Stimulated activated memory B cell treated with anti-CD40 and anti-IgM and Interleukin-4, amounts not matched to agents 10 μg/mL and 1 μg/mL and 100 μg/mL, for 72 hours (primary cell): ENCODE data around the gene CNTN5.

Experiments
- ATAC-seq: fragments of 150-1000 bp; cut with Tn5 transposase; 2 replicates; pipeline ENCODE4 v1.10.0; 2021
- H3K27ac Mint-ChIP-seq: one replicate; pipeline ENCODE4 v1.8.0; 2022; ENCODE audit warnings: mild to moderate bottlenecking, mixed read lengths
- H3K27me3 Mint-ChIP-seq: one replicate; pipeline ENCODE4 v1.8.0; 2022; ENCODE audit warnings: mixed read lengths
- H3K36me3 Mint-ChIP-seq: one replicate; pipeline ENCODE4 v1.8.0; 2022; ENCODE audit warnings: mixed read lengths
- H3K4me1 Mint-ChIP-seq: one replicate; pipeline ENCODE4 v1.8.0; 2022; ENCODE audit warnings: mixed read lengths
- H3K4me3 Mint-ChIP-seq: one replicate; pipeline ENCODE4 v1.8.0; 2022; ENCODE audit warnings: mild to moderate bottlenecking, moderate library complexity, mixed read lengths
- H3K9me3 Mint-ChIP-seq: one replicate; pipeline ENCODE4 v1.8.0; 2022; ENCODE audit warnings: mixed read lengths

The CNTN5 gene

DNA sequence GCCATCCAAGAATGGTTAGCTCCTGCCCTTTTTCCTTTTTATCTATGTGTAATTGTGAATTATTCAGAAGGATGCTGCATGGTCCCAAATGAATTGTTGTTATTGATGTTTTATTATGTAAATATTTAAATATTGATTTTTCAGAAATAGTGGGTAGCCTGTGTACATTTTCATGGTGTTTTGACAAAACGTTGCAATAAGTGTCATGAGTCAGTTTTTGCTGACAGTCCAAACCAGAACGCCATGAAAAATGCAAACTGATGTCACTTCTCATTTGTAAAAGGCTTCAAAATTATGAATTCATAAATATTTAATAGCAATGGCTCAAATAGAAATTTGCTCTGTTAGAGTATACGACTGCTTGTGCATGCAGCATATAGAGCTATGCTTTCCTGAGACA is 422.5 kb downstream of the CNTN5 start:
- H3K9me3 Mint-ChIP-seq = no peaks in the 10 kb centered on the region
- no peaks in the 10 kb centered on the region for H3K27me3 Mint-ChIP-seq
- no peak for ATAC-seq
- no peaks in the 10 kb centered on the region for H3K36me3 Mint-ChIP-seq
- H3K4me1 Mint-ChIP-seq = no peaks in the 10 kb centered on the region
- no peak overlapping the region for H3K4me3 Mint-ChIP-seq
- H3K27ac Mint-ChIP-seq = no peak overlapping the region

DNA sequence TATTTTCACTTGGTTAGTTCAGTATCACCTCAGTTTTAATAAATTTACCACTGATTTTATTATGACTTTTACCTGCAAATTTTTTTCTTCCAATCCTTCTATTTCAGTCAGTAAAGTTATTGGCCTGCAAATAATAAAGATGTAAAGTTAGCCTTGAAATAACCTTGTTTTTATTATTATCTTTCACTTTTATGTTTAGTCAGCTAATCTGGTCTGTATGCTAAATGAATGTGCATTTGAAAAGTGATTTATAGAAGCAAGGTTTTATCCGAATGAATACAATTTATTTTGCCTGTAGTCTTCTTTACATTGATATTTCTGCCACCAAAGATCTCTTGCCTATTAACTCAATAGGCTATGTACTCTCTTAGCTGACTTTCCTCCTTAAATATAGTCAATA is 425.7 kb downstream of the CNTN5 start:
- H3K9me3 Mint-ChIP-seq = no peaks in the 10 kb centered on the region
- no peaks in the 10 kb centered on the region for H3K27me3 Mint-ChIP-seq
- no peak overlapping the region for H3K4me3 Mint-ChIP-seq
- no peak overlapping the region for H3K27ac Mint-ChIP-seq
- H3K36me3 Mint-ChIP-seq = no peaks in the 10 kb centered on the region
- no peak for ATAC-seq
- no peaks in the 10 kb centered on the region for H3K4me1 Mint-ChIP-seq

DNA sequence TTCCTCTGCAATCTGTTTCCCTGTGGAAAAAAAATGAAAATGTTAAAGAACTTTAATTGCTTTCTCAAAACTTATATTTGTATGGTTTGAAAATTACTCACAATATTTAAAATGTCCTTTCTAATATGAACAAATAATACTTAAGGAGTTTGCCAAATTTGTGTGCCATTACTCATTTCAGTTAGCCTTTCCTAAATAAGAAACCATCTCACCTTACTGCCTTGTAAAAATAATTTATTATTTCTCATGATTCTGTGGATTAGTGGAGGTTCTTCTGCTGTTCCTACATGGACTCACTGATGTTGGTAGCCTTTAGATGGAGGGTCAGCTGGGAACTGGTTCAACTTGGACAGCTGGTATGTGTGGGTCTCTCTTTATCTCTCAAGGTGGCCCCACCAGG is 428.6 kb downstream of the CNTN5 start:
- ATAC-seq = no peak
- H3K27ac Mint-ChIP-seq = no peak overlapping the region
- no peak overlapping the region for H3K4me3 Mint-ChIP-seq

DNA sequence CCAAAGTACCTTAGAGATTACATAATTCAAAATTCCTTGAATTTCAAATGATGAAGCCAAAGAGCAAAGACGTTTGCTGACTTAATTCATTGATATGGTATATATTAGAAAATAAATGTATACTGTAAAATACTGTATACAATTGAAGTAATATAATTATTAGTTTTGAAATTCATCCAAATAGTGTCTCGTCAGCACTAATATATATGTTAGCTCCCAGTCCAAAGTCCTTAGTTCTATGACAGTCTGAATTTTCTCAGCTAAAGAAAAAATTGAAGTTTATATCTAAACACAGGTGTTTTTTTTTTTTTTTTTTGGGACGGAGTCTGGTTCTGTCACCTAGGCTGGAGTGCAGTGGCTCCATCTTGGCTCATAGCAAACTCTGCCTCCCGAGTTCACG is 431.3 kb downstream of the CNTN5 start:
- no peak overlapping the region for H3K27ac Mint-ChIP-seq
- H3K4me1 Mint-ChIP-seq = no peaks in the 10 kb centered on the region
- ATAC-seq = no peak
- no peak overlapping the region for H3K4me3 Mint-ChIP-seq
- no peaks in the 10 kb centered on the region for H3K27me3 Mint-ChIP-seq
- peaks cover 2% of the 10 kb centered on the region for H3K9me3 Mint-ChIP-seq
- H3K36me3 Mint-ChIP-seq = no peaks in the 10 kb centered on the region

More for the DNA sequence above, 428.6 kb downstream of the CNTN5 start:
- peaks cover under 1% of the 10 kb centered on the region for H3K9me3 Mint-ChIP-seq
- H3K4me1 Mint-ChIP-seq = no peaks in the 10 kb centered on the region
- no peaks in the 10 kb centered on the region for H3K27me3 Mint-ChIP-seq
- H3K36me3 Mint-ChIP-seq = no peaks in the 10 kb centered on the region

DNA sequence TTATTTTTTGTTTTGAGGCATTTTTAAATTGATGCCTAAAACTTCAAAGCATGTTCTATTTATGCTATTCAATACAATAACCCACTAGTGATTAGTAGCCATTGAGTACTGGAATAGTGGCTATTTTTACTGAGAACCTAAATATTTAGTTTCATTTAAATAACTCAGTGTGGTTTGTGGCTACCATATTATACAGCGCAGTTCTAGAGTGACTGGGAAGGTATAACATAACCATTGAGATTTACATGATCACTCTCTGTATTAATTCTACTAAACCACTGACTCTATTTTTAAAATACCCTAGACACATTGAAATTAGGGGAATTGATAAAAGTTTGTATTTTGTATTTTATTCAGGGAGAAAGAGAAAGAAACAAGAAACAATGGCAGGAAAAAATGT is 441.2 kb downstream of the CNTN5 start:
- Mint-ChIP-seq H3K27me3 (no peaks in the 10 kb centered on the region), H3K4me1 (no peaks in the 10 kb centered on the region), H3K4me3 (no peak overlapping the region), H3K36me3 (no peaks in the 10 kb centered on the region), H3K9me3 (peaks cover 3% of the 10 kb centered on the region), H3K27ac (no peak overlapping the region)
- no peak for ATAC-seq

DNA sequence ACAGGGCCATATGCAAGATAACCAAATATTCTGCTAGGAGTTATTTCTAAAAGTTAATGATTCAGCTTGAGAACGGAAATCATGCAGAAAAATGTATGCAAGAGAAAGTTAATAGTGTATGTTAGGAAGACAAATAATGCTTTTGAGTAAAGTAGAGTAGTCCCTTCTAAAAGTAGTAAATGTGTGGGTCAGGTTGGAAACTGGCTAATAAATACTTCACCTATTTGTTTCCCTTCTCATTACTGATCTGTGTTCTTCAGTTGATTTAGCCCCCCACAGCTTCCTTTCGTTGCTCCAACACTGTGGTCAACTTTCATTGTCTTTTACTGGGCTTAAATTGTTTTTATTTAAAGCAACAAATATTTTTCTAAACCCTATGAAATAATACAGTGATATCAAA is 444.2 kb downstream of the CNTN5 start:
- no peaks in the 10 kb centered on the region for H3K9me3 Mint-ChIP-seq
- no peak overlapping the region for H3K27ac Mint-ChIP-seq
- no peaks in the 10 kb centered on the region for H3K4me1 Mint-ChIP-seq
- no peaks in the 10 kb centered on the region for H3K36me3 Mint-ChIP-seq
- H3K4me3 Mint-ChIP-seq = no peak overlapping the region
- no peaks in the 10 kb centered on the region for H3K27me3 Mint-ChIP-seq
- ATAC-seq = no peak

DNA sequence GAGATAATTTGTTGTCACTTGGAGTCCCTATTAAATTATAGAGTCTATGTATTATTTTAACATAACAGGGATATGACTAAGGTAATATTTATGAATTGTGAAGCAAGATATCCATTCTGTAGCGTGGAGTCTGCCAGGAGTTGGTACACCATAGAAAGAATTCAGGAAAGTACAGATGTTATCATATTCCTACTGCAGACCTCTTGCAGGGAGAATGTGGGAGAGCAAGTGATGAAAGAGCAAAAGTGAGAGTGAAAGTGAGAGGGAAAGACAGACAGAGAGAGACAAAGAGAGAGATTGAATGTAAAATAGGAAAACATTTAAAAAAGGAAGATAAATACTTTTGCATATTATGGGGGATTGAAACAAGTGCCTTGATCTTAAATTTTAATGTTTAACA is 468.8 kb downstream of the CNTN5 start:
- Mint-ChIP-seq H3K4me3 (no peak overlapping the region), H3K27ac (no peak overlapping the region), H3K27me3 (no peaks in the 10 kb centered on the region), H3K36me3 (no peaks in the 10 kb centered on the region), H3K9me3 (peaks cover 6% of the 10 kb centered on the region), H3K4me1 (no peaks in the 10 kb centered on the region)
- no peak for ATAC-seq

DNA sequence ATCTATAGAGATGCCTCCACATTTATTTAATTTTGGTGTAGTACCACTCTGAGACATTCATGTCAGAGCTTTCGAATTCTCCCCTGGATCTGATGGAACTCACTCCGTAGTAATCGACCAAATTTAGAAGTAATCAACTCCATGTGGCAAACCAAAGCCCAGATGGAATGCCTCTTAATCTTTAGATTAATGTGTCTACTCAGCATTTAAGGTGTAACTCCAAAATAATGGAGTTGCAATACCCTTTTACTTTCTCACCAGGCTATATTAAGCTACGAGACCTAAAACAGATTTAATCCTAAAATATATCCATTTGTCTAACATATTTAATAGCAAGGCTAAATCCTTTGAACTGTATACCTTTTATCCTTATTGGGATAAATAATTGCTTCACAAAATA is 473.3 kb downstream of the CNTN5 start:
- no peak for ATAC-seq
- Mint-ChIP-seq H3K36me3 (no peaks in the 10 kb centered on the region), H3K4me1 (no peaks in the 10 kb centered on the region)

DNA sequence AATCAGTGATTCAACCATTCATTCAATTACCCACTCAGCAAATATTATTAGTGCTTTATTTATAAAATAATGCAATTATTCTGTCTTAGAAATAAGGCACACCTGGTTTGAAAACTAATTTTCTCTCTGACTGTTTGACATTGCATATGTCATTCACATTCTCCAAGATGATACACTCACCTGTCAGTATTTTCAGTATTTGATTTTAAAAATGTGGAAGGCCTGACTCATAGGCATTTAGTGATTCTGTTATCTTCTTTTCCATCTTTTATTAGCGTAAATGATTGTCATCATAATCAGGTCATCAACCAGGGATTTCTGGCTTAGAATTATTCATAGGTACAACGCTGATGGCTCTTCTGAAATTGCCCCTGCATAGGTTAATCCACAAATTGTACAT is 480.9 kb downstream of the CNTN5 start:
- H3K4me1 Mint-ChIP-seq = no peaks in the 10 kb centered on the region
- no peak overlapping the region for H3K27ac Mint-ChIP-seq
- no peak overlapping the region for H3K4me3 Mint-ChIP-seq
- no peaks in the 10 kb centered on the region for H3K27me3 Mint-ChIP-seq
- no peak for ATAC-seq
- H3K9me3 Mint-ChIP-seq = peaks cover 3% of the 10 kb centered on the region
- H3K36me3 Mint-ChIP-seq = no peaks in the 10 kb centered on the region

More for the DNA sequence above, 473.3 kb downstream of the CNTN5 start:
- no peak overlapping the region for H3K27ac Mint-ChIP-seq
- peaks cover 10% of the 10 kb centered on the region for H3K9me3 Mint-ChIP-seq
- no peaks in the 10 kb centered on the region for H3K27me3 Mint-ChIP-seq
- H3K4me3 Mint-ChIP-seq = no peak overlapping the region

DNA sequence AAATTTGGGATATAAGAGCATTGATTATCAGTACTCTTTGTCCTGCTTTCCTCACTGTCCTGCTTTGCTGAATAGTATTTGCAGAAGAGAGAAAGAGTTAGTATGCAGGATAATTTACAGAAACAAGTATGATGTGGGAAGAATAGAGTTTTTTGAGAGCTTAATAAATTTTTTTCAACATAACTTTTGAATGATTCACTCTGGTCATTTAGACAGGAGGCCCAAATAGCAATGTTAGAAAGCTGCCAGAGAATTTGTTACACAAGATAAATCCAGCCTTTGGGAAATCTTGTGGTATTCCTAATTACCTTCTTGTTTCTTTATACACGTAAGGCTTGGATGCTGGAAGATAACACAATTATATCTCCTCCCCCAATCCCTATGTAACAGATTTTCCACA is 484.6 kb downstream of the CNTN5 start:
- Mint-ChIP-seq H3K36me3 (no peaks in the 10 kb centered on the region), H3K4me3 (no peak overlapping the region), H3K9me3 (peaks cover 3% of the 10 kb centered on the region), H3K27me3 (no peaks in the 10 kb centered on the region), H3K4me1 (no peaks in the 10 kb centered on the region), H3K27ac (no peak overlapping the region)
- no peak for ATAC-seq

DNA sequence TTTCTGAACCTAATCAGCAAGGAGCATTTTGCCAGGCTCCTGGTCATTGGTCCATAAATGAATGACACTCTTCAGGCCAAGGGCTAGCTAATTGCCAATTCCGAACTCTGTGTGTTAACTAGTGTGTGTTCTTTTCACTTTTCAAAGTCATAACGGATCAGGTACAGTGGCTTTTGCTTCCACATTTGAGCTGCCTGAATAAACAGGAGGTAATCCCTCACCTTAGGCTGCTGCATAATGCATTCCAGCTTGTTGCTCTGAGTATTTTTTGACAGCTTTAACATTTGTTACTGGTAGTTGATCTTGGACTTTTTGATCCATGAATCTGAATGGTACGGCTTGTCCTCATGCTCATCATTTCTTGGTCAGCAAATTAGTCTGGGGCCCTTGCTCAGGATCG is 485.1 kb downstream of the CNTN5 start:
- Mint-ChIP-seq H3K4me3 (no peak overlapping the region), H3K9me3 (peaks cover 2% of the 10 kb centered on the region), H3K27me3 (no peaks in the 10 kb centered on the region), H3K4me1 (no peaks in the 10 kb centered on the region), H3K36me3 (no peaks in the 10 kb centered on the region), H3K27ac (no peak overlapping the region)
- ATAC-seq = no peak

DNA sequence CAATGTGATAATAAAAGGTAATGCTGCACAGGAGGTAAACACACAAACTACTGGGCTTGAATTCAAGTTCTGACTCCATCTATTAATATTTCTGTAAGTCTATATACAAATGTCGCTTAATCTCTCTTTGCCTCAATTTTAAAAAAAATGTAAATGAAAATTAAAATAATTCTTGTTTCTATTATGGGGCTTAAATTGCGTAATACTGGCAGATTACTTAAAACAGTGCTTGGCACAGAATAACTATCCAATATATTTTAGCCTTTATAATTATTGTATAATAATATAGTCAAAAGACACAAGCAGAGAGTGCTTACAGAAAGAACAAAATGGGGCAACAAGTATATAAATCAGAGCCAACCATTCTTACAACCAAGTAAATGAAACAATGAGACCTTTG is 489.1 kb downstream of the CNTN5 start:
- H3K9me3 Mint-ChIP-seq = peaks cover 3% of the 10 kb centered on the region
- H3K36me3 Mint-ChIP-seq = no peaks in the 10 kb centered on the region
- ATAC-seq = no peak
- H3K27me3 Mint-ChIP-seq = no peaks in the 10 kb centered on the region
- H3K4me3 Mint-ChIP-seq = no peak overlapping the region
- H3K27ac Mint-ChIP-seq = no peak overlapping the region
- H3K4me1 Mint-ChIP-seq = no peaks in the 10 kb centered on the region

DNA sequence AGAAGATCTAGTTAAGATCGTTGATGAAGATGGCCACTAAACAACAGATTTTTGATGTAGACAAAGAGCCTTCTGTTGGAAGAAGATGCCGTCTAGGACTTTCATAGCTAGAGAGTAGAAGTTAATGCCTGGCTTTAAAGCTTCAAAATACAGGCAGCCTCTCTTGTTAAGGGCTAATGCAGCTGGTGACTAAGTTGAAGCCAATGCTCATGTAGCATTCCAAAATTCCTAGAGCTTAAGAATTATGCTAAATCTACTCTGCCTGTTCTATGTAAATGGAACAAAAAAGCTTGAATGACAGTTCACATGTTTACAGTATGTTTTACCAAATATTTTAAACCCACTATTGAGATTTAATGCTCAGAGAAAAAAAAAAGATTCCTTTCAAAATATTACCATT is 492.6 kb downstream of the CNTN5 start:
- Mint-ChIP-seq H3K36me3 (no peaks in the 10 kb centered on the region), H3K4me3 (no peak overlapping the region), H3K27ac (no peak overlapping the region), H3K27me3 (no peaks in the 10 kb centered on the region), H3K4me1 (no peaks in the 10 kb centered on the region), H3K9me3 (peaks cover 5% of the 10 kb centered on the region)
- no peak for ATAC-seq

DNA sequence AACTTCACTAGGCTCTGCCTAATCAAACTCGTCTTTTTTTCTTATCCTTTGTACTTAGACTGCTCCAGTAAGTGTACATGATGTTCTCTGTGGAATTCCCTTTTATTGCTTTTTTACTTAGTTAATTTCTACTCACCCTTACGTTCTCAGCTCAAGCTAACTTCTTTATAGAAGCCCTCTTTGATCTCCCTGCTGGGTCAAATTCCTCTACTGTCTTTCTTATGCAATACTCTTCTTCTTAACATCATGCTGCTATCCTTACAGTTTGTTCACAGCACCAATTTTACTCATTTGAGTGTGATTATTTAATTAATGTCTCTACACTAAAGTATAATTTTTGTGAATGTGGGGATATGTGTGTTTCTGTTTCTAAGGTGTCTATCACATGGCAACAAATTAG is 498.3 kb downstream of the CNTN5 start:
- no peak overlapping the region for H3K4me3 Mint-ChIP-seq
- ATAC-seq = no peak
- H3K27ac Mint-ChIP-seq = no peak overlapping the region
- no peaks in the 10 kb centered on the region for H3K4me1 Mint-ChIP-seq
- peaks cover 3% of the 10 kb centered on the region for H3K9me3 Mint-ChIP-seq
- H3K36me3 Mint-ChIP-seq = no peaks in the 10 kb centered on the region
- H3K27me3 Mint-ChIP-seq = no peaks in the 10 kb centered on the region

DNA sequence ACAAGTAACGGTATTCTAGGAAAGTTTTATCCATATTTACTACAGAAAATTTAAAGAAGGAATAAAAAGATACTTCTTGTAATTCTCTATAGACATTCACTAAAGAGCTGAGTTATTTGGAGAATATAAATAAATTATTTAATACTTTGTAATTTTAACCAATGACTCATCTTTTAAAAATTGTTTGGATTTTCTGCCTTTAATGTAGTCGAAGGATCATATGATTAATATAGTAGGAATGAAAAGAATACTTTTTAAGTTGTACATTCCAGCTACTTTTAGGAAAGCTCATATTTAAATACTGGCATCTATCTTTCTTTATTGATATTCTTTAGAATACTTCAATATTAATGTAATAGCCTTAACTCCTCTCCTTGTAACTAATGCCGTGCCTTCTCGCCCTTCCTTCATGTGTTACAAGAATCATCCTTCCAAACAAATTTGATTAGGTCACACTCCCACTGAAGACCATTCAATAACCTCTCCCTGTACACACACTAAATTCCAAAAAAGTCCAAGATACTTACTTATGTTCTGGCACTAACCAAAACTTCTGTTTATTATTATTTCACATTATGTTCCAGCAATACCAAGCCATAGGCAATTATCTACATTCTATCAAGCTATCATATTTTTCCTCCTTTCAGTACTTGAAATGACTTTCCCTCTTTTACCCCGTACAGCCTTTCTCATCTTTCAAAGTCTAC is 501.9 kb downstream of the CNTN5 start:
- no peaks in the 10 kb centered on the region for H3K9me3 Mint-ChIP-seq
- ATAC-seq = no peak
- H3K4me3 Mint-ChIP-seq = no peak overlapping the region
- no peaks in the 10 kb centered on the region for H3K4me1 Mint-ChIP-seq
- no peak overlapping the region for H3K27ac Mint-ChIP-seq
- no peaks in the 10 kb centered on the region for H3K27me3 Mint-ChIP-seq
- no peaks in the 10 kb centered on the region for H3K36me3 Mint-ChIP-seq

DNA sequence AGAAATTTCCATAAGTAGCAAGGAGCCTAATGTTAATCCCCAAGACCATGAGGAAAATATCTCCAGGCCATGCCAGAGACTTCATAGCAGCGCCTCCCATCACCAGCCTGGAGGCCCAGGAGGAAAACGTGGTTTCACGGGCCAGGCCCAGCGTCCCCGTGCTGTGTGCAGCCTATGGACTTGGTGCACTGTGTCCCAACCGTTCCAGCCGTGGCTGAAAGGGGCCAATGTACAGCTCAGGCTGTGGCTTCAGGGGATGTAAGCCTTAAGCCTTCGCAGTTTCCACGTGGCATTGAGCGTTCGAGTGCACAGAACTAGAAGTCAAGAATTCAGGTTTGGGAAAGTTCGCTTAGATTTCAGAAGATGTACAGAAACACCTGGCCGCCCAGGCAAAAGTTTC is 510.7 kb downstream of the CNTN5 start:
- Mint-ChIP-seq H3K9me3 (no peaks in the 10 kb centered on the region), H3K4me3 (no peak overlapping the region), H3K27ac (no peak overlapping the region), H3K27me3 (no peaks in the 10 kb centered on the region), H3K36me3 (no peaks in the 10 kb centered on the region), H3K4me1 (no peaks in the 10 kb centered on the region)
- ATAC-seq = no peak

DNA sequence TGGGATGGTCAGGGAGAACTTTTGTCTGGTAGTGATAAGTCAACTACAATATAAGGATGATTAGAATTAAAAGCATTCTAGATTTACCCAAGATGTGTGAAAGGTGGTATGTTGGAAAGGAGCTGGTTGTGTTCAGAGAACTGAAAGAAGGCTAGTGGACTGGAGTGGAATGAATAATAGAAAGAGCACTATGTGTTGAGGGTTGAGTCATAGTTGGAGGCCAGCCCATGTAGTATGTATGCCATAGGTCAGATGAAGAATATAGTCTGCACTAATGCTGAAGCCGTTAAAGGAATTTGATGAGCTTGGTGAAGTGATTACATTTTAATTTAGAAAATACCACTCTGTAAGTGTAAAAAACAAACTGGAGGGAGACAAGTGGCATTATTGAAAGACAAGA is 514.1 kb downstream of the CNTN5 start:
- Mint-ChIP-seq H3K36me3 (no peaks in the 10 kb centered on the region), H3K9me3 (no peaks in the 10 kb centered on the region), H3K27ac (no peak overlapping the region), H3K27me3 (no peaks in the 10 kb centered on the region), H3K4me1 (no peaks in the 10 kb centered on the region), H3K4me3 (no peak overlapping the region)
- no peak for ATAC-seq
